GM23338 (cell line): Measurements from ENCODE around the gene NAALADL2. TPM values are rescaled to one million over a fixed set of nuclear protein-coding genes. Genes with fewer than 3 reads are reported as not detected.

Experiments used
- ATAC-seq: fragments of 200-7000 bp; cut with Tn5 transposase; 3 replicates; pipeline ENCODE4 v1.9.1; 2020
- DNase-seq: peaks from one replicate; pipeline ENCODE4 v3.0.0-alpha.2; 2015; ENCODE audit warnings: low spot score
- H2AFZ ChIP-seq: fragments of 200-600 bp; sonication (generic); 2 replicates; pipeline ENCODE4 v1.8.0; 2016; ENCODE audit warnings: antibody characterized with exemption, mild to moderate bottlenecking, moderate library complexity
- H3F3A ChIP-seq: fragments of 200-600 bp; sonication (generic); replicated peaks from 2 replicates; pipeline ENCODE4 v1.8.0; 2017; ENCODE audit warnings: antibody characterized with exemption, mixed run types, low read depth
- H3K27ac ChIP-seq: fragments of 200-600 bp; sonication (generic); 2 replicates; pipeline ENCODE4 v1.6.1; 2016; ENCODE audit warnings: low read depth
- H3K27me3 ChIP-seq: fragments of 200-600 bp; sonication (generic); 2 replicates; pipeline ENCODE4 v1.8.0; 2016; ENCODE audit warnings: mild to moderate bottlenecking, mixed run types, moderate library complexity; ENCODE audit not compliant: insufficient read depth
- H3K36me3 ChIP-seq: fragments of 200-600 bp; sonication (generic); 2 replicates; pipeline ENCODE4 v1.8.0; 2016; ENCODE audit warnings: mild to moderate bottlenecking; ENCODE audit not compliant: insufficient read depth
- H3K4me1 ChIP-seq: fragments of 200-600 bp; sonication (generic); 2 replicates; pipeline ENCODE4 v1.8.0; 2016; ENCODE audit warnings: mild to moderate bottlenecking, moderate library complexity; ENCODE audit not compliant: insufficient read depth
- H3K4me2 ChIP-seq: fragments of 200-600 bp; sonication (generic); 2 replicates; pipeline ENCODE4 v1.7.1; 2017; ENCODE audit warnings: mixed run types
- H3K4me3 ChIP-seq: fragments of 200-600 bp; sonication (generic); 2 replicates; pipeline ENCODE4 v1.6.1; 2016; ENCODE audit warnings: mixed run types
- H3K79me2 ChIP-seq: fragments of 200-600 bp; sonication (generic); replicated peaks from 2 replicates; pipeline ENCODE4 v1.8.0; 2017; ENCODE audit warnings: mild to moderate bottlenecking; ENCODE audit not compliant: insufficient read depth
- H3K9me2 ChIP-seq: fragments of 200-600 bp; sonication (generic); 2 replicates; pipeline ENCODE4 v1.8.0; 2017; ENCODE audit not compliant: insufficient read depth
- H4K20me1 ChIP-seq: fragments of 200-600 bp; sonication (generic); replicated peaks from 2 replicates; pipeline ENCODE4 v1.8.0; 2017; ENCODE audit warnings: mild to moderate bottlenecking; ENCODE audit not compliant: insufficient read depth
- H3K27ac Mint-ChIP-seq: 2 replicates; pipeline ENCODE4 v1.8.0; 2020; ENCODE audit warnings: inconsistent platforms, mild to moderate bottlenecking, moderate library complexity, mixed read lengths
- H3K27me3 Mint-ChIP-seq: 3 replicates; pipeline ENCODE4 v1.8.0; 2022; ENCODE audit warnings: low read depth, mild to moderate bottlenecking, moderate library complexity, mixed read lengths, inconsistent platforms; ENCODE audit not compliant: insufficient read depth, poor library complexity
- H3K36me3 Mint-ChIP-seq: 3 replicates; pipeline ENCODE4 v1.8.0; 2021; ENCODE audit warnings: low read depth, mild to moderate bottlenecking, inconsistent platforms, moderate library complexity, mixed read lengths
- H3K4me1 Mint-ChIP-seq: 3 replicates; pipeline ENCODE4 v1.8.0; 2020; ENCODE audit warnings: mild to moderate bottlenecking, inconsistent platforms, mixed read lengths
- H3K4me3 Mint-ChIP-seq: 3 replicates; pipeline ENCODE4 v1.8.0; 2021; ENCODE audit warnings: moderate library complexity, mild to moderate bottlenecking, inconsistent platforms, mixed read lengths
- H3K9me3 Mint-ChIP-seq: 3 replicates; pipeline ENCODE4 v1.8.0; 2020; ENCODE audit warnings: moderate library complexity, mild to moderate bottlenecking, inconsistent platforms, mixed read lengths
- EZH2 ChIP-seq: fragments of 200-600 bp; sonication (generic); IDR thresholded peaks from one replicate; pipeline ENCODE4 v1.8.0; 2017; ENCODE audit warnings: antibody characterized with exemption, mild to moderate bottlenecking, low read depth; ENCODE audit not compliant: unreplicated experiment
- JUNB ChIP-seq: IDR thresholded peaks from one replicate; pipeline ENCODE4 v1.6.1; 2016; ENCODE audit warnings: antibody characterized with exemption; ENCODE audit not compliant: unreplicated experiment
- NANOG ChIP-seq: IDR thresholded peaks from 2 replicates; pipeline ENCODE4 v1.6.1; 2016; ENCODE audit warnings: antibody characterized with exemption, borderline replicate concordance
- POLR2AphosphoS5 ChIP-seq: IDR thresholded peaks from 2 replicates; pipeline ENCODE4 v1.6.1; 2016; ENCODE audit warnings: antibody characterized with exemption, low read depth
- ZNF331 ChIP-seq: fragments of 250-450 bp; sonication (Bioruptor Pico); IDR thresholded peaks from 2 replicates; pipeline ENCODE4 v1.5.0; 2020; ENCODE audit warnings: low read depth, mild to moderate bottlenecking, moderate library complexity
- polyA plus RNA-seq: library from polyadenylated mRNA; unstranded; fragments of >200 nt; fragmentation: Nextera tagmentation; extraction: Ambion mirVana; gene quantifications from 2 replicates; pipeline ENCODE4 v1.2.1, GENCODE V29; 2016
- total RNA-seq: library from RNA; depleted of rRNA; stranded (reverse); fragments of >200 nt; shearing (Covaris generic); gene quantifications from 2 replicates; pipeline ENCODE4 v1.2.3, GENCODE V29; 2014
- TF ChIP-seq, protein P1 (sequence below): fragments of 250-450 bp; sonication (Bioruptor Pico); IDR thresholded peaks from 2 replicates; pipeline ENCODE4 v1.5.0; 2020; ENCODE audit warnings: mild to moderate bottlenecking, moderate library complexity

NAALADL2 gene
- total and polyA plus RNA-seq, 2 experiments from 2014 or later = 1.6 to 2.6 TPM

DNA sequence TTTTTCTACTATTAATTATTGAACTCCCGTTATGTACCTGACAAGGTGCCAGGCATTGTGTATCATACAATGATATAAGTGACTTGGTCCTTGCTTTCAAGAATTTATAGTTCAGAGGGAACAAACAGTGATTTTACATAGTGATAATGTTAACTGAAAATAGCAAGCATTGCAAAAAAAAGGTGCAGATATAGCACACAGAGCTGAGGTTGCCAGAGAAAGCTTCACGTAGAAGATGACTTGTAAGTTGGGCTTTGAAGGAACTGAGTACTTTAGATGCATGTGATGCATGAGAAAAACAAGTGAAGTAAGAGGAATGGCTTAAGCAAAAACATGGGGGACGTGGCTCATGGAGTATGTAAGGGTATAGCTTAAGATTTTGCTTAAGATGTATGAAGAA, 584.5 kb downstream of the NAALADL2 start:
- no peak for TF ChIP-seq EZH2
- Histone ChIP-seq H3F3A (no peaks in the 10 kb centered on the region), H2AFZ (no peak overlapping the region; the same call in 1 of the 2 replicates), H3K4me3 (no peak overlapping the region), H3K9me2 (no peaks in the 10 kb centered on the region), H3K27ac (no peak overlapping the region), H4K20me1 (no peaks in the 10 kb centered on the region), H3K4me2 (no peak overlapping the region), H3K36me3 (no peaks in the 10 kb centered on the region), H3K79me2 (no peaks in the 10 kb centered on the region), H3K27me3 (no peaks in the 10 kb centered on the region), H3K4me1 (no peaks in the 10 kb centered on the region)
- Mint-ChIP-seq H3K4me1 (0 out of 3 replicates have a peak, but pooled peaks cover 2% of the 10 kb centered on the region), H3K9me3 (peaks cover 12% of the 10 kb centered on the region), H3K4me3 (no peak overlapping the region), H3K27me3 (no peaks in the 10 kb centered on the region), H3K27ac (no peak overlapping the region), H3K36me3 (peaks cover 6% of the 10 kb centered on the region; the same call in 2 of the 3 replicates)
- no peak for DNase-seq
- no peak for ATAC-seq

DNA sequence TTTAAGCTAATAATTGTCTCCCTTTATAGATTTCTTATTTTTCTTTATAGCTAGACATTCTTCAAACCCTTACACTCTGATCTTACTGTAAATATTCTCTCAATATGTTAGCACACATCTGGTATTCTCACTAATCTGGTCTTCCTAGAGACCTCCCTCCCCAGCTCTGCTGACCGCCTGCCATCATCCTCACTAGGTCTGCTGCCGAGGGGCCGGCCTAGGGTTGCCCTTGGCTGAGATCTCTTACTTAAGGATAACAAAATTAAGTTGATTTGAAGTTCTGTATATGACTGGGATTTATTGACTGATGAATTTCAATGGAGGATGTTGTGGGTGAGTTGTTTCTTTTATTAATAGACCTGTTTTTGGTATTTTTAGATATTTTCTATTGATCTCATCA, 586.6 kb downstream of the NAALADL2 start:
- H3K27ac Mint-ChIP-seq = no peak overlapping the region
- Histone ChIP-seq H3K4me1 (no peaks in the 10 kb centered on the region), H4K20me1 (no peaks in the 10 kb centered on the region), H3K9me2 (no peaks in the 10 kb centered on the region), H3K27me3 (no peaks in the 10 kb centered on the region), H3K27ac (no peak overlapping the region), H2AFZ (no peak overlapping the region), H3K4me3 (no peak overlapping the region), H3K79me2 (no peaks in the 10 kb centered on the region), H3K36me3 (no peaks in the 10 kb centered on the region), H3F3A (no peaks in the 10 kb centered on the region), H3K4me2 (no peak overlapping the region)
- DNase-seq (no peak), ATAC-seq (no peak)
- no peaks in the 10 kb centered on the region for H3K27me3 Mint-ChIP-seq
- no peaks in the 10 kb centered on the region for H3K36me3 Mint-ChIP-seq
- TF ChIP-seq, protein P1, sequence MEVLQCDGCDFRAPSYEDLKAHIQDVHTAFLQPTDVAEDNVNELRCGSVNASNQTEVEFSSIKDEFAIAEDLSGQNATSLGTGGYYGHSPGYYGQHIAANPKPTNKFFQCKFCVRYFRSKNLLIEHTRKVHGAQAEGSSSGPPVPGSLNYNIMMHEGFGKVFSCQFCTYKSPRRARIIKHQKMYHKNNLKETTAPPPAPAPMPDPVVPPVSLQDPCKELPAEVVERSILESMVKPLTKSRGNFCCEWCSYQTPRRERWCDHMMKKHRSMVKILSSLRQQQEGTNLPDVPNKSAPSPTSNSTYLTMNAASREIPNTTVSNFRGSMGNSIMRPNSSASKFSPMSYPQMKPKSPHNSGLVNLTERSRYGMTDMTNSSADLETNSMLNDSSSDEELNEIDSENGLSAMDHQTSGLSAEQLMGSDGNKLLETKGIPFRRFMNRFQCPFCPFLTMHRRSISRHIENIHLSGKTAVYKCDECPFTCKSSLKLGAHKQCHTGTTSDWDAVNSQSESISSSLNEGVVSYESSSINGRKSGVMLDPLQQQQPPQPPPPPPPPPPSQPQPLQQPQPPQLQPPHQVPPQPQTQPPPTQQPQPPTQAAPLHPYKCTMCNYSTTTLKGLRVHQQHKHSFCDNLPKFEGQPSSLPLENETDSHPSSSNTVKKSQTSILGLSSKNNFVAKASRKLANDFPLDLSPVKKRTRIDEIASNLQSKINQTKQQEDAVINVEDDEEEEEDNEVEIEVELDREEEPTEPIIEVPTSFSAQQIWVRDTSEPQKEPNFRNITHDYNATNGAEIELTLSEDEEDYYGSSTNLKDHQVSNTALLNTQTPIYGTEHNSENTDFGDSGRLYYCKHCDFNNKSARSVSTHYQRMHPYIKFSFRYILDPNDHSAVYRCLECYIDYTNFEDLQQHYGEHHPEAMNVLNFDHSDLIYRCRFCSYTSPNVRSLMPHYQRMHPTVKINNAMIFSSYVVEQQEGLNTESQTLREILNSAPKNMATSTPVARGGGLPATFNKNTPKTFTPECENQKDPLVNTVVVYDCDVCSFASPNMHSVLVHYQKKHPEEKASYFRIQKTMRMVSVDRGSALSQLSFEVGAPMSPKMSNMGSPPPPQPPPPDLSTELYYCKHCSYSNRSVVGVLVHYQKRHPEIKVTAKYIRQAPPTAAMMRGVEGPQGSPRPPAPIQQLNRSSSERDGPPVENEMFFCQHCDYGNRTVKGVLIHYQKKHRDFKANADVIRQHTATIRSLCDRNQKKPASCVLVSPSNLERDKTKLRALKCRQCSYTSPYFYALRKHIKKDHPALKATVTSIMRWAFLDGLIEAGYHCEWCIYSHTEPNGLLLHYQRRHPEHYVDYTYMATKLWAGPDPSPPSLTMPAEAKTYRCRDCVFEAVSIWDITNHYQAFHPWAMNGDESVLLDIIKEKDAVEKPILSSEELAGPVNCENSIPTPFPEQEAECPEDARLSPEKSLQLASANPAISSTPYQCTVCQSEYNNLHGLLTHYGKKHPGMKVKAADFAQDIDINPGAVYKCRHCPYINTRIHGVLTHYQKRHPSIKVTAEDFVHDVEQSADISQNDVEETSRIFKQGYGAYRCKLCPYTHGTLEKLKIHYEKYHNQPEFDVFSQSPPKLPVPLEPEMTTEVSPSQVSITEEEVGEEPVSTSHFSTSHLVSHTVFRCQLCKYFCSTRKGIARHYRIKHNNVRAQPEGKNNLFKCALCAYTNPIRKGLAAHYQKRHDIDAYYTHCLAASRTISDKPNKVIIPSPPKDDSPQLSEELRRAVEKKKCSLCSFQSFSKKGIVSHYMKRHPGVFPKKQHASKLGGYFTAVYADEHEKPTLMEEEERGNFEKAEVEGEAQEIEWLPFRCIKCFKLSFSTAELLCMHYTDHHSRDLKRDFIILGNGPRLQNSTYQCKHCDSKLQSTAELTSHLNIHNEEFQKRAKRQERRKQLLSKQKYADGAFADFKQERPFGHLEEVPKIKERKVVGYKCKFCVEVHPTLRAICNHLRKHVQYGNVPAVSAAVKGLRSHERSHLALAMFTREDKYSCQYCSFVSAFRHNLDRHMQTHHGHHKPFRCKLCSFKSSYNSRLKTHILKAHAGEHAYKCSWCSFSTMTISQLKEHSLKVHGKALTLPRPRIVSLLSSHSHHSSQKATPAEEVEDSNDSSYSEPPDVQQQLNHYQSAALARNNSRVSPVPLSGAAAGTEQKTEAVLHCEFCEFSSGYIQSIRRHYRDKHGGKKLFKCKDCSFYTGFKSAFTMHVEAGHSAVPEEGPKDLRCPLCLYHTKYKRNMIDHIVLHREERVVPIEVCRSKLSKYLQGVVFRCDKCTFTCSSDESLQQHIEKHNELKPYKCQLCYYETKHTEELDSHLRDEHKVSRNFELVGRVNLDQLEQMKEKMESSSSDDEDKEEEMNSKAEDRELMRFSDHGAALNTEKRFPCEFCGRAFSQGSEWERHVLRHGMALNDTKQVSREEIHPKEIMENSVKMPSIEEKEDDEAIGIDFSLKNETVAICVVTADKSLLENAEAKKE (CRISPR knock-in tag) = no peak
- no peak for TF ChIP-seq POLR2AphosphoS5
- TF ChIP-seq JUNB = no peak
- TF ChIP-seq ZNF331 = no peak
- TF ChIP-seq NANOG = no peak
- H3K4me1 Mint-ChIP-seq = 0 out of 3 replicates have a peak, but pooled peaks cover 2% of the 10 kb centered on the region
- H3K9me3 Mint-ChIP-seq = no peaks in the 10 kb centered on the region; the same call in 2 of the 3 replicates
- H3K4me3 Mint-ChIP-seq = no peak overlapping the region
